NCI-H526 (cell line): ENCODE data around the gene ANKRD52.

Source experiments
- DNase-seq, 2 experiments: peaks; one replicate each; lab custom pipeline; 2025; lab: John Stamatoyannopoulos, UW

ANKRD52 gene

GRCh38 chr12:56241424-56242303 is 16.5 kb downstream of the ANKRD52 start:
- DNase-seq, result no peak

GRCh38 chr12:56237552-56237951 is 20.6 kb downstream of the ANKRD52 start:
- no peak for DNase-seq

- no peak for DNase-seq
Measured at GRCh38 chr12:56236985-56237384, 21.2 kb downstream of the ANKRD52 start.

- DNase-seq, result no peak
Measured at GRCh38 chr12:56236091-56236490, 22.1 kb downstream of the ANKRD52 start.

DNA sequence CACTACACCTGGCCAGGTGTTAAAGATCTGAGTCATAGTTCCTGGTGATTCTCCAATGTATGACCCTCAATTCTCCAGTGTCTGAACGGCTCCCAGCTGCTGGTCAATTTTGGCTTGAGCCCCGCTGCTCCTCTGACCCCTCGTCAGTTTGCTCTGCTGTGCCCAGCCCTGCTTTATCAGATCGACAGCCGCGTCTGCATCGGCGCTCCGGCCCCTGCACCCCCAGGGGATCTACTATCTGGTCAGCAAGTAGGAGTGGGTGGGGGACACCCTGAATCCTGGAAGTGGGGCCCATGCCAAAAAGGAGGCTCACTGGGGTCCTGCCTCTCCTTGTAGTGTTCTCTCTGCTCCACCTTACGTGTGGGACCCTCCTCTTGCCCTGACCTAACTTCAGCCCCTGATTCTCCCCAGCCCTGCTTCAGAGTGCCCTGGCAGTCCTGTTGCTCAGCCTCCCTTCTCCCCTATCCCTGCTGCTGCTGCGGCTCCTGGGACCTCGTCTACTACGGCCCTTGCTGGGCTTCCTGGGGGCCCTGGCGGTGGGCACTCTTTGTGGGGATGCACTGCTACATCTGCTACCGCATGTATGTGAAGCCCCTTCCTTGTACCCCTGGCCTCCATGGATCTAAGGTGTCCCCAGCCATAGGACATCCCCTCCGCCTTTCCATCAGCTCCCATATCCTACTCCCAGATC is 23.3 kb downstream of the ANKRD52 start:
- no peak for DNase-seq

DNA sequence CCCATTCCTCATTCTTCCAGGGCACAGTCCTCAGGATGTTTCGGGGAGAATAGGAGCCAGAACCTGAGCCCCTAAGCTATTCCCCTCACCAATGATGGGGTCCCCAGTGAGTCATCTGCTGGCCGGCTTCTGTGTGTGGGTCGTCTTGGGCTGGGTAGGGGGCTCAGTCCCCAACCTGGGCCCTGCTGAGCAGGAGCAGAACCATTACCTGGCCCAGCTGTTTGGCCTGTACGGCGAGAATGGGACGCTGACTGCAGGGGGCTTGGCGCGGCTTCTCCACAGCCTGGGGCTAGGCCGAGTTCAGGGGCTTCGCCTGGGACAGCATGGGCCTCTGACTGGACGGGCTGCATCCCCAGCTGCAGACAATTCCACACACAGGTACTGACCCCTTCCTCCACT is 27.0 kb downstream of the ANKRD52 start:
- no peak for DNase-seq

- DNase-seq, result no peak
Measured at GRCh38 chr12:56230432-56231183, 27.6 kb downstream of the ANKRD52 start.

DNA sequence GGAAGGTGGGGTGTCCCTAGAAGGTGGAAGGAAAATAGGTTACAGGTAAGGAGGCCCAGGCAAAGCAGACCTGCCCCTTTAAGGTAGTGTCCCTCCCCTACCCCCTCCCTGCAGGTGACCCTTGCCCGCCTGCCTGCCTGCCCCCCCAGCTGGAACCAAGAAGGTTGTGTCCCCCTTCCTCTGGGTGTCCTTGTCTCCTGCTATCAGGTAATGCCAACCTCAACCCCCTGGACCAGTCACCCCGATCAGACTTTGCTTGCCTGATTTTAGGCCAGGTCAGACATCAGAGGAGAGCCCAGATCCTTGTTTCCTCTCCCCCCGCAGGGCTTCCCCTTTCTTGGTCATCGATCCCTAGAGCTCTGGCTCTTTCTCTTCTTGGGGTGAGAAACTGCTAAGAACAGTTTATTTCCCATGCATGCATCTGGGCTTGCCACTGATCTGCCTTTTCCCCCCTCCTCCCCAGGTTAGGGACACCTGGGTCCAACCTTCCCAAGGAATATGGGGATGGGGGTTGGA is 28.2 kb downstream of the ANKRD52 start, which contains the start of gene SLC39A5:
Gene SLC39A5 (plus strand): TSS at position 136 of the 516 bp plus-strand sequence. CDS start 1,224 bp downstream, outside the sequence.
- DNase-seq, result no peak

DNA sequence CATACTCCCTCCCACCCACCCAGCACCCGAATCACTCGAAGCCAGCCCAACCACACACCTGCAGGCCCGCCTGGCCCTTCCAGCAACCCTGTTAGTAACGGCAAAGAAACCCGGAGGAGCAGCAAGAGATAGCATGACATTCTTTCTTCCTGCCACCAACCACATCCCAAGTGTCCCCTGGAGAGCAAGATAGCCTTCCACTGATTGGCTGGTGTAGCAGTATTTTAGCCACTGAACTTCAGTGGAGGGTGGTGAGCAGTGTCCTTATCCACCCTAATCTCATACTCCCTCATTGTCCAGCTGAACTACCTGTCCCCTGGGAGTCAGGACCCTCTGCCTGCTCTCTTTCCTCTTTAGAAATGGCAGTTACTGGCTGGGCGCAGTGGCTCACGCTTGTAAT is 29.1 kb downstream of the ANKRD52 start:
- no peak for DNase-seq

DNA sequence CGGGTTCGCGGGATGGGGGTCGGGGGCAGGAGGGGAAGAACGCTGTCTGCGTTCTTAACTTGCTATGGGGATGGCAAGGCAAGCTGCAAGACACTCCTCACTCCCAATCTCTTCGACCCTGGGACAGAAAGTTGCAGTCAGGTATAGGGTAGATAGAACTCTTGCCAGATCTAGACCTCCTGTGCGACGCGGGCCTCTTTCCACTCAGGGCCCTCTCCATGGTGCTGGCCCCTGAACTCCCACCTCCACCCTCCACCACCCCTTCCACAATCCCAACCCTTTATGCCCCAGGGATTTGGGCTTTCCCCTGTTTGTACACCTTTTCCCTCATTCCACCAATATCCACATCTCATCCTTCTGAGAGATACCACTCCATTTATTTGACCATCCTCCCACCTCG is 33.2 kb downstream of the ANKRD52 start:
- no peak for DNase-seq

DNA sequence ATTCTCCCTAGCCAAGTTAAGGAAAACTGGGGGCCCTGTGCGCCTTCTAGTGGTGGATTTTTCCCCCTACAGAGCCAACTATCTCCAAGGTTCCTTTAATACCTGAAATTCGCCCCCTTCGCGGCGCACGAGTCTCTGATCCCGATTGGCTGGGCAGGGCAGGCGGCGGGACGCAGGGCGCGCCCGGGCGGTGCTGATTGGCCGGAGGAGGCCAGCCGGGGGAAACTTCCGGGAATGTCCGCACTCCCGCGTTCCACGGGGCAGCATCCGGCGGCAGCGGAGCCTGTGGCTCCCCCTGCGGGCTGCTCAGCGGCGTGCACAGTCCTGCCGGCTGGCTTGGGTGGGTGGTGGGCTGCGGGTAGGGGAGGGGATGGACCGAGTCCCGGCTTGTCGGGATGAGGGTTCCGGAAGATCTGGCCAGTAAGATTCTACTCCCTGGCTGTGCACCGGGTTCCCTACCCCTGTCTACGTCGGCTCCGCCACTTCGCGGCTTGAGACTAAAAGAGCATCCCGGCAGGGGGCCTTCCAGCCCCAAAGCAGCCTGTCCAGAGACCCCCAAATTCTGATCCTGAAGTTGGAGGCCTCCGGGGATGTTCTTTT is 34.0 kb downstream of the ANKRD52 start, which contains the start of gene NABP2:
Gene NABP2 (plus strand): TSS at position 241 of the 600 bp plus-strand sequence. CDS start 515 bp downstream, outside the sequence.
- peak; percentile 94 to 99 for DNase-seq

DNA sequence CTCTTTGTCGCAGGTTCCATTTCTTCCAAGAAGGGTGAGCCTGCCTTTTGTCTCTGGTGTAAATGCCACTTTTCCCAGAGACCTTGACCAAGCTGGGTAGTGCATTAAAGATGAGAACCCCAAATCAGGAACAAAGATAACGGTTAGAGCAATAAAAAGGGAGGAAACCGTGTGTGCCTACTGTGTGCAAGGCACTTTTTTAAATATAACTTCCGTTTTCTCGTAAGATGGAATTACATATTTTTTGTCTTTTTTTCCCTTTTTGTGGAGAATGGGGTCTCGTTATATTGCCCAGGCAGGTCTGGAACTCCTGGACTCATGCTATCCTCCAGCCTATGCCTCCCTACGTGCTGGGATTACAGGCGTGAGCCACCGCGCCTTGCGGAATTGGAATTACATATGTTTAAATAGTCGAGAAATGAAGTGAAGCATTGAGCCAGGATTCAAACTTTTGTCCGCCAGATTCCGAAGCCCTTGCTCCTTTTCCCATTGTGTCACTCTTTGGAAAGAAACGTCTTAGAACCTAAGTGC is 34.5 kb downstream of the ANKRD52 start:
- no peak for DNase-seq

GRCh38 chr12:56222531-56222895 is 35.7 kb downstream of the ANKRD52 start:
- peak in 1 of 2 experiments; percentile 54 for DNase-seq

GRCh38 chr12:56221757-56222530 is 36.2 kb downstream of the ANKRD52 start, which contains the start of gene RNF41:
TSS of gene RNF41 (minus strand) at chr12:56221922. CDS start at chr12:56214047, 7,875 bp downstream.
- DNase-seq, result peak; percentile 93 to 98

DNA sequence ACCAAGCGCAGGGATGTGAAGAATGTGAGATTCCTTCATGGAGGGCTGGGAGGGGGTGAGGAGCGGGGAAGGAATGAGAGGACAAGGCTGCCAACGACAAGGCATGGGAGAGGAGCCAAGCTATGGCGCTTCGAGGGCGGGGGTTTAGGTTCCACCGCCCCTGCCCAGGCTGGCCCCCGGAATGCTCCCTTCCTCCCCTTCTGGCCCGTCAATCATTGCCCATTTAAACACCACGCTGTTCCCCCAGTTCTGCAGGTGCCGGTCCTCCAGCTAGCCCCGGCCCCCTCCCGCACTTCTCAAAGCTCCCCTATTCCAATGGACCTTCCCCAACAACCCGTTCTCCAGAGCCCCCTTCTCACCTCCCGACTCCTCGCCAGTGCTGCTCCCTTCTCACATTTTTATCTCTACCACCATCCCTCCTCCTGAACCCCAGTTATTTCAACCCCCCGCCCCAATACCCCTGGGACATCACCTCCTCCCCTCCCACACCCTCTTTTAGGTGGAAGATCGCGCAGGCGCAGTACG is 36.9 kb downstream of the ANKRD52 start:
- DNase-seq, result peak in 1 of 2 experiments; percentile 62

DNA sequence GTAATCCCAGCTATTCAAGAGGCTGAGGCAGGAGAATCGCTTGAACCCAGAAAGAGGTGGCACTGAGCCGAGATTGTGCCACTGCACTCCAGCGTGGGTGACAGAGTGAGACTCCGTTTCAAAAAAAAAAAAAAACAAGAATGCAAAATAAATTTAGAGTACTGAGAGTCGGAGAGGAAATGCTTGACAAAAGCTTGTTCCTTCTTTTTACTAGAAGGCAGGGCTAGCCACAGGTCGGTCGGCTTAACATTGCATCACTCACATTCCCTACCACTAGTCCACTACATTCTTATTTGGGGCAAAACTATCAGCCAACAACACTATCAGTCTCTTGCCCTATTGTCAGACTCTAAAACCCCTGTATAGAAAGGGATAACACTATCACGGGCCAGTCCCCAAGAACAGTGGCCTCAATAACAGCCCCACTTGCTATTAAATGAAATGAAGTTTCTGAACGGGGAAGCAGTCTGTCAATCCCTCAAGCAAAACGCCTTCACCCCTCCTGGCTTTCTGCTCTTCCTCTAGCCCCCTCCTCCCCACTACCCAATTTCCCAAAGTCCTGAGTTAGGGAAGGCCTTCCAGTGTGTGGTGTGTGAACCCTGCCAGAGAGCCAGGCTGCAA is 37.5 kb downstream of the ANKRD52 start:
- DNase-seq, result no peak

GRCh38 chr12:56219840-56220239 is 38.3 kb downstream of the ANKRD52 start:
- DNase-seq, result no peak

- DNase-seq, result no peak
Measured at GRCh38 chr12:56216461-56216860, 41.7 kb downstream of the ANKRD52 start.

DNA sequence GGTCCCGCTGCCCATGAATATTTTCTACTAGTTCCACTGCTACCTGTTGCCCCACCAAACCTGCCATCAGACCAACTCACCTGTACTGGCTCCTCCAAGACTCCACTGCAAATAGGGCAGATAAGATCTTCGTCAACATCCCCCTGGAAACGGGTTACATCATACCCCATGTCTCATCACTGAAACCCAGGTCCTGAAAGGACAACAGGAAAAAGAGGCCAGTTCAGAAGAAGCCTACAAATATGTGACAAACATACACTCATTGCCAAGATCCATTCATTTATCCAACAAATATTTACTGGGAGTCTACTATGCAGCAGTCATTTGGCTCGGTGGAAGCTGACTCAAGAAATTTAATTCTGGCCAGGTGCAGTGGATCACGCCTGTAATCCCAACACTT is 44.3 kb downstream of the ANKRD52 start:
- no peak for DNase-seq

DNA sequence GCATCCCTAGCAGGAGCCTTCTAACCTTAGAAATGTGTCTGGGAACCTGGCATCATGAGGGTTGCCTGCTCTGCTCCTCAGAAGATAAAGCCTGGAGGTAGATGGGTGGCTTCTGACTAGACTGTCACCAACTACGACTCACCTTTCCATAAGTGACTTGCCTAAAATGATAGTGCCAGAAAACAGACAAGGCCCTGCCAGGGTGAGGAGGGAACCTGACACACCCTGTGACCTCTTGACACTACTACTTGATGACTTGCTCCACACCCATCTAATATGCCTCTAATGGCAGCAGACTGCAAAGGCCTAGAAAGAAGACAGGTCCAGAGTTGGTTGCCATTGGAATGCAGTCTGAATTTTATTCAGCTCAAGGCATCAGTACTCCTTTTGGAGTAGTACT is 45.8 kb downstream of the ANKRD52 start:
- DNase-seq, result no peak
